ENCODE data around the gene USP48.
"Not testable (repeated sequence)": the region's sequence is repeated elsewhere in the genome, so short reads cannot be mapped to it uniquely, and the experiment has no call there.

Gene USP48

GRCh38 chr1:21680381-21680780 lies 102.6 kb downstream of the USP48 start:
- no peak for DNase-seq (ENCODE audit: low spot score)
- TF ChIP-seq, protein P1, sequence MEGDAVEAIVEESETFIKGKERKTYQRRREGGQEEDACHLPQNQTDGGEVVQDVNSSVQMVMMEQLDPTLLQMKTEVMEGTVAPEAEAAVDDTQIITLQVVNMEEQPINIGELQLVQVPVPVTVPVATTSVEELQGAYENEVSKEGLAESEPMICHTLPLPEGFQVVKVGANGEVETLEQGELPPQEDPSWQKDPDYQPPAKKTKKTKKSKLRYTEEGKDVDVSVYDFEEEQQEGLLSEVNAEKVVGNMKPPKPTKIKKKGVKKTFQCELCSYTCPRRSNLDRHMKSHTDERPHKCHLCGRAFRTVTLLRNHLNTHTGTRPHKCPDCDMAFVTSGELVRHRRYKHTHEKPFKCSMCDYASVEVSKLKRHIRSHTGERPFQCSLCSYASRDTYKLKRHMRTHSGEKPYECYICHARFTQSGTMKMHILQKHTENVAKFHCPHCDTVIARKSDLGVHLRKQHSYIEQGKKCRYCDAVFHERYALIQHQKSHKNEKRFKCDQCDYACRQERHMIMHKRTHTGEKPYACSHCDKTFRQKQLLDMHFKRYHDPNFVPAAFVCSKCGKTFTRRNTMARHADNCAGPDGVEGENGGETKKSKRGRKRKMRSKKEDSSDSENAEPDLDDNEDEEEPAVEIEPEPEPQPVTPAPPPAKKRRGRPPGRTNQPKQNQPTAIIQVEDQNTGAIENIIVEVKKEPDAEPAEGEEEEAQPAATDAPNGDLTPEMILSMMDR (IDR thresholded peaks at IDR 0.05; ENCODE audit: extremely low read depth, missing control alignments): no peak

DNA sequence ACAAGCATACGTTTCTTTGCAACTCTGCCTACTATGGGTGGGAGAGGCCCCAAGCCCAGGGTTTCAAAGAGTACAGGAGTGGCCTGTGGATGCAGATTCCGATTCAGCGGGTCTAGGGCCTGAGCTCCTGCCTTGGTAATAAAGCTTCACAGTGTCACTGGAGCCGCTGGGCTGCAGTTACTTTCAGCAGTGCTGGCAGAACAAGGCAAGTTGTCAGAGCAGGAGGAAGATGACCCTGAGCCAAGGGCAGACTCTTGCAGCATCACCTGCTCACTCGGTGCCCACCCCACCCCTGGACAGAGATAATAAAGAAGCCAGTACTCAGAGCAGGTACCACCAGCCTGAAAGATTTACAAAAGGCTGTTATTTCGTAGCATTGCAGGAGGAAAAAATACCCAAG lies 105.8 kb downstream of the USP48 start:
- TF ChIP-seq, protein P1 (IDR thresholded peaks at IDR 0.05; ENCODE audit: extremely low read depth, missing control alignments): no peak
- DNase-seq (ENCODE audit: low spot score): no peak

GRCh38 chr1:21674957-21675356 lies 108.0 kb downstream of the USP48 start:
- DNase-seq (ENCODE audit: low spot score): no peak
- TF ChIP-seq, protein P1 (IDR thresholded peaks at IDR 0.05; ENCODE audit: extremely low read depth, missing control alignments): no peak

DNA sequence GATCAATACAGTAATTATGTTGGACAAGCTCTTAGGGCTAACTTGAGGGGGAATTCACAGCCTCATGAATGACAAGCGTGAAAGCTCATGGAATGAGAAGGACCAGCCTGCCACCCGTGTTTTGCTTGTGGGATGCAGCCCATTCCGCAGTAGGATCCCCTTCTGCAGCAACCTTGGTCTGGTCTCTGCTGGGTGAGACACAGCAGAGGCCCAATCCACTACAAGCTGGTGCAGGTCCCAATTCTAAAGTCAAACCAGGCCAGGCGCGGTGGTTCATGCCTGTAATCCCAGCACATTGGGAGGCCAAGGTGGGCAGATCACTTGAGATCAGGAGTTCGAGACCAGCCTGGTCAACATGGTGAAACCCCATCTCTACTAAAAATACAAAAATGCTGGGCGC lies 109.1 kb downstream of the USP48 start:
- DNase-seq (ENCODE audit: low spot score): not testable (repeated sequence)

DNA sequence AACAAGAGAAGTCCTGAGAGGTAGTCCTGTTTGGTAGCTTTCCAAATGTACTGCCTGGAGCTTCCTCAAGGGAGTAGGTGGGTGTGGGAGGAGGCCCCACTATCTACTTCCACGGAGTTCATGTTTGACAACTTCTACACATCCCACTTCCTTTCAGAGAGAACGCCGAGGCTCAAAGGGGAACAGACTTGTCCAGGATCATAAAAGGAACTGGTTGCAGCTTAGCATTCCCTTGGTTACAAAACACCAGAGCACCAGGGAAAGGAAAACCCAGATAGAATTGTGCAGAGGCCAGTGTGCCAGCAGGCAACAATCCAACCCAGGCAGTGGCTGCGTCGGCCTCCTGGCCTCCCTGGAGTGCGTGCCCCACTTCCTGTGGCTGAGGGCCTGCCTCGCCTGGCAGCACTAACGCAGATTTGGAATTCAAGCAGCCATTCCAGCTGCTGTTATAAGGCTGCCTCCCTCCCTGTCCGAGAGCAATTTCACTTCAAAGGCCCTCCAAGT lies 109.6 kb downstream of the USP48 start:
- TF ChIP-seq, protein P1 (IDR thresholded peaks at IDR 0.05; ENCODE audit: extremely low read depth, missing control alignments): no peak
- no peak for DNase-seq (ENCODE audit: low spot score)

- TF ChIP-seq, protein P1 (IDR thresholded peaks at IDR 0.05; ENCODE audit: extremely low read depth, missing control alignments): no peak
- no peak for DNase-seq (ENCODE audit: low spot score)
These were observed 110.3 kb downstream of the USP48 start for GRCh38 chr1:21672478-21673276.

DNA sequence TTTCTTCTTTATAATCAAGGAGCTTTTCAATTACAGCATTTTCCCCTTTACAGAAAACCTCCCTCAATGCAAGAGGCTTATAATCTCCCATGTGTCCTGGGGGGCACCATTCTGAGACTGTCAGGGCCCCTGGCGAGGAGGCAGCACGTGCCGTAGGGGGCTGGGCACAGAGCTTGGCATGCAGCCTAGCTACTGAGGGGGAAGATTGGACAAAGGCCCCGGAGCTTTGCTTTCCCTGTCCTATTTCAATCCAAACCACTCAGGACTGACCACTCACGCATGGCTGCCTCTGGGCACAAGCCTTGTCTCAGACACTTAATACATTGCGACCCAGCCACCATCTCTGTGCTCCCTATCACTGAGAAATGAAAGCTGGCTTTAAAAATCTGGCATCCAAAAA lies 111.0 kb downstream of the USP48 start:
- DNase-seq (ENCODE audit: low spot score): no peak
- TF ChIP-seq, protein P1 (IDR thresholded peaks at IDR 0.05; ENCODE audit: extremely low read depth, missing control alignments): no peak

All from GM20000 (cell line).